PC-9 (cell line): Measurements from ENCODE around the gene DCAF15. TPM values are rescaled to one million over a fixed set of nuclear protein-coding genes. Genes with fewer than 3 reads are reported as not detected.

Experiments
- BruUV-seq: library from RNA; stranded (reverse); fragments of 400-500 nt; replicated peaks from 2 replicates; lab custom pipeline; 2021; lab: Mats Ljungman, UMichigan
- CTCF ChIA-PET: fragments of 300-600 bp; sonication (Branson Sonifier 250); formaldehyde crosslinking; loops from one replicate; lab custom pipeline; 2022; ENCODE audit warnings: antibody characterized with exemption; lab: Charles Lee
- POLR2A ChIA-PET: fragments of 300-600 bp; sonication (Branson Sonifier 250); formaldehyde crosslinking; loops from one replicate; lab custom pipeline; 2022; ENCODE audit warnings: antibody characterized with exemption; ENCODE audit not compliant: unreplicated experiment; lab: Charles Lee
- DNase-seq, 2 experiments: peaks; one replicate each; pipeline versions ENCODE4 v3.0.0 to v3.0.0-alpha.2; 2015 to 2022; ENCODE audit warnings: mixed read lengths in 1 of 2
- H2AFZ ChIP-seq: fragments of 200-600 bp; sonication (generic); 2 replicates; pipeline ENCODE4 v1.8.1; 2017; ENCODE audit warnings: antibody characterized with exemption
- H3F3A ChIP-seq: fragments of 200-600 bp; sonication (generic); 2 replicates; pipeline ENCODE4 v1.8.1; 2017; ENCODE audit warnings: antibody characterized with exemption, mild to moderate bottlenecking, low read depth; ENCODE audit not compliant: insufficient read depth
- H3K27ac ChIP-seq: fragments of 200-600 bp; sonication (generic); 2 replicates; pipeline ENCODE4 v1.6.1; 2016; ENCODE audit warnings: mixed run types
- H3K27me3 ChIP-seq: fragments of 200-600 bp; sonication (generic); 2 replicates; pipeline ENCODE4 v1.6.1; 2016; ENCODE audit warnings: low read depth, mixed run types; ENCODE audit not compliant: insufficient read depth
- H3K36me3 ChIP-seq: fragments of 200-600 bp; sonication (generic); 2 replicates; pipeline ENCODE4 v1.6.1; 2016; ENCODE audit warnings: low read depth, mixed run types
- H3K4me1 ChIP-seq: fragments of 200-600 bp; sonication (generic); replicated peaks from 2 replicates; pipeline ENCODE4 v1.6.1; 2016; ENCODE audit warnings: mixed run types; ENCODE audit not compliant: insufficient read depth
- H3K4me2 ChIP-seq: fragments of 200-600 bp; sonication (generic); 2 replicates; pipeline ENCODE4 v1.6.1; 2017; ENCODE audit warnings: mixed run types
- H3K4me3 ChIP-seq: fragments of 200-600 bp; sonication (generic); 2 replicates; pipeline ENCODE4 v1.6.1; 2016; ENCODE audit warnings: mixed run types
- H3K79me2 ChIP-seq: fragments of 200-600 bp; sonication (generic); 2 replicates; pipeline ENCODE4 v1.6.1; 2017; ENCODE audit warnings: low read depth, mixed run types
- H3K9me2 ChIP-seq: fragments of 200-600 bp; sonication (generic); 2 replicates; pipeline ENCODE4 v1.8.1; 2017; ENCODE audit warnings: mild to moderate bottlenecking; ENCODE audit not compliant: insufficient read depth
- H3K9me3 ChIP-seq: fragments of 200-600 bp; sonication (generic); 2 replicates; pipeline ENCODE4 v1.8.1; 2016; ENCODE audit warnings: low read depth; ENCODE audit not compliant: insufficient read depth
- H4K20me1 ChIP-seq: fragments of 200-600 bp; sonication (generic); 2 replicates; pipeline ENCODE4 v1.8.1; 2017; ENCODE audit not compliant: insufficient read depth
- CTCF ChIP-seq: fragments of 200-600 bp; sonication (generic); conservative IDR thresholded peaks from 2 replicates; pipeline ENCODE4 v1.6.1; 2017; ENCODE audit warnings: mixed run types, antibody characterized with exemption, mild to moderate bottlenecking, moderate library complexity
- EZH2 ChIP-seq: fragments of 200-600 bp; sonication (generic); IDR thresholded peaks from 2 replicates; pipeline ENCODE4 v1.8.0; 2017; ENCODE audit warnings: antibody characterized with exemption, low read depth
- intact Hi-C: fragments of 100-400 bp; cut with micrococcal nuclease; formaldehyde crosslinking; loops from one replicate; pipeline ENCODE4 v1.10.0; 2022; ENCODE audit not compliant: unreplicated experiment
- total RNA-seq: library from RNA; stranded (reverse); gene quantifications from 2 replicates; pipeline ENCODE4 v1.2.3, GENCODE V29; 2021

DCAF15 gene
- total RNA-seq, 1 experiment from 2014 or later: 35.3 TPM

- Histone ChIP-seq H3K9me2 (no peaks in the 10 kb centered on the region), H3K9me3 (no peaks in the 10 kb centered on the region), H3K27me3 (no peaks in the 10 kb centered on the region), H3K27ac (no peak overlapping the region), H2AFZ (no peak overlapping the region), H4K20me1 (peaks cover 8% of the 10 kb centered on the region), H3K4me1 (peaks cover 6% of the 10 kb centered on the region), H3K36me3 (peaks cover 15% of the 10 kb centered on the region; the same call in 1 of the 2 replicates), H3K4me3 (no peak overlapping the region), H3K79me2 (peaks cover 16% of the 10 kb centered on the region), H3K4me2 (no peak overlapping the region), H3F3A (peaks cover 5% of the 10 kb centered on the region)
- ChIA-PET POLR2A (no interaction called here), CTCF (no interaction called here)
- intact Hi-C loops: no loop called here
- TF ChIP-seq EZH2 (no peak), CTCF (no peak)
- no peak for DNase-seq
- no TSS peak for BruUV-seq
Observed at GRCh38 chr19:13958043-13958442, 5.7 kb downstream of the DCAF15 start.

GRCh38 chr19:13959141-13959961, 7.0 kb downstream of the DCAF15 start:
- no peak for DNase-seq
- Histone ChIP-seq H4K20me1 (no peaks in the 10 kb centered on the region; the same call in 1 of the 2 replicates), H3K27me3 (no peaks in the 10 kb centered on the region), H3K4me2 (no peak overlapping the region), H2AFZ (no peak overlapping the region), H3F3A (peaks cover 10% of the 10 kb centered on the region), H3K27ac (no peak overlapping the region), H3K4me1 (no peaks in the 10 kb centered on the region), H3K4me3 (no peak overlapping the region), H3K36me3 (peaks cover 15% of the 10 kb centered on the region; the same call in 1 of the 2 replicates), H3K9me2 (no peaks in the 10 kb centered on the region), H3K9me3 (no peaks in the 10 kb centered on the region), H3K79me2 (peaks cover 2% of the 10 kb centered on the region)
- no TSS peak for BruUV-seq
- ChIA-PET CTCF (no interaction called here), POLR2A (no interaction called here)
- TF ChIP-seq EZH2 (no peak), CTCF (no peak)
- intact Hi-C loops: no loop called here

GRCh38 chr19:13959962-13960862, 7.9 kb downstream of the DCAF15 start:
- no peak; the same call in 1 of the 2 replicates for TF ChIP-seq CTCF
- TF ChIP-seq EZH2: no peak
- H2AFZ ChIP-seq: no peak overlapping the region
- no peaks in the 10 kb centered on the region; the same call in 1 of the 2 replicates for H4K20me1 ChIP-seq
- H3K4me2 ChIP-seq: no peak overlapping the region
- DNase-seq: no peak
- H3K9me2 ChIP-seq: no peaks in the 10 kb centered on the region
- H3K27me3 ChIP-seq: no peaks in the 10 kb centered on the region
- CTCF ChIA-PET: no interaction called here
- H3K4me3 ChIP-seq: no peak overlapping the region
- BruUV-seq: no TSS peak
- H3K9me3 ChIP-seq: no peaks in the 10 kb centered on the region
- intact Hi-C loops: no loop called here
- H3K36me3 ChIP-seq: peaks cover 15% of the 10 kb centered on the region; the same call in 1 of the 2 replicates
- no peaks in the 10 kb centered on the region for H3K79me2 ChIP-seq
- no peak overlapping the region for H3K27ac ChIP-seq
- H3F3A ChIP-seq: peaks cover 19% of the 10 kb centered on the region
- POLR2A ChIA-PET: no interaction called here
- no peaks in the 10 kb centered on the region for H3K4me1 ChIP-seq
